HL-60 (cell line): ENCODE results near the gene KYNU.

Source experiments
- DNase-seq, 2 experiments: peaks; one replicate each; pipeline ENCODE4 v3.0.0-alpha.2; 2010 to 2020; ENCODE audit warnings: low read depth in 1 of 2, low spot score in 1 of 2
- H3K27ac ChIP-seq: fragments of 250-450 bp; sonication (Bioruptor Pico); replicated peaks from 2 replicates; pipeline ENCODE4 v1.5.1; 2020; ENCODE audit warnings: mild to moderate bottlenecking, moderate library complexity
- H3K27me3 ChIP-seq: fragments of 250-450 bp; sonication (Bioruptor Pico); 2 replicates; pipeline ENCODE4 v1.5.1; 2021; ENCODE audit warnings: mild to moderate bottlenecking, moderate library complexity; ENCODE audit not compliant: insufficient read depth, poor library complexity, severe bottlenecking
- H3K4me3 ChIP-seq: replicated peaks from 2 replicates; pipeline ENCODE4 v1.5.1; 2011; ENCODE audit warnings: mild to moderate bottlenecking, control low read depth, low read length; ENCODE audit not compliant: insufficient read depth
- GABPA ChIP-seq: IDR thresholded peaks from 2 replicates; pipeline ENCODE4 v1.6.1; 2012; ENCODE audit warnings: low read depth
- POLR2AphosphoS5 ChIP-seq: IDR thresholded peaks from 2 replicates; pipeline ENCODE4 v1.6.1; 2012; ENCODE audit warnings: low read depth
- SPI1 ChIP-seq: IDR thresholded peaks from 2 replicates; pipeline ENCODE4 v1.6.1; 2012; ENCODE audit warnings: low read depth, mild to moderate bottlenecking, borderline replicate concordance
- TF ChIP-seq, protein P1 (sequence below): IDR thresholded peaks from 2 replicates; pipeline ENCODE4 v1.6.1; 2012; ENCODE audit warnings: low read depth; ENCODE audit not compliant: insufficient replicate concordance
- TF ChIP-seq, protein P2 (sequence below): IDR thresholded peaks from one replicate; pipeline ENCODE4 v1.5.1; 2011; ENCODE audit warnings: low read length, control low read depth, inconsistent platforms; ENCODE audit not compliant: insufficient read depth

KYNU gene

DNA sequence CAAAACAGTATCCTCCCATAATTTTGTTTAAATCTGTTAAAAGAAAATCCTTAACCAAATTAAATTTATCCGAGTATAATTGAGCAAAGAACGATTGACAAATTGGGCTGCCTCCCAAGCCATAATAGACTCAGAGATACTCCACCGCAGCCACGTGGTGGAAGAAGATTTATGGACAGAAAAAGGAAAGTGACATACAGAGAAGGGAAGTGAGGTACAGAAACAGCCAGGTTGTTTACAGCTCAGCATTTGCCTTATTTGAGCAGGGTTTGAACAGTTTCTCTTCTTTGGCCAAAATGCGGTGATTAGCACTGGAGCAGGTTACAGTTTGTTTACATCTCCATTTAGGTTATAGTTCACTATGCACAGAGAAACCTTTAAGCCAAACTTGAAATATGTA lies 60.8 kb downstream of the KYNU start:
- no peak overlapping the region for H3K4me3 ChIP-seq
- no peak overlapping the region for H3K27ac ChIP-seq
- TF ChIP-seq GABPA: no peak
- no peak for TF ChIP-seq POLR2AphosphoS5
- TF ChIP-seq, protein P1, sequence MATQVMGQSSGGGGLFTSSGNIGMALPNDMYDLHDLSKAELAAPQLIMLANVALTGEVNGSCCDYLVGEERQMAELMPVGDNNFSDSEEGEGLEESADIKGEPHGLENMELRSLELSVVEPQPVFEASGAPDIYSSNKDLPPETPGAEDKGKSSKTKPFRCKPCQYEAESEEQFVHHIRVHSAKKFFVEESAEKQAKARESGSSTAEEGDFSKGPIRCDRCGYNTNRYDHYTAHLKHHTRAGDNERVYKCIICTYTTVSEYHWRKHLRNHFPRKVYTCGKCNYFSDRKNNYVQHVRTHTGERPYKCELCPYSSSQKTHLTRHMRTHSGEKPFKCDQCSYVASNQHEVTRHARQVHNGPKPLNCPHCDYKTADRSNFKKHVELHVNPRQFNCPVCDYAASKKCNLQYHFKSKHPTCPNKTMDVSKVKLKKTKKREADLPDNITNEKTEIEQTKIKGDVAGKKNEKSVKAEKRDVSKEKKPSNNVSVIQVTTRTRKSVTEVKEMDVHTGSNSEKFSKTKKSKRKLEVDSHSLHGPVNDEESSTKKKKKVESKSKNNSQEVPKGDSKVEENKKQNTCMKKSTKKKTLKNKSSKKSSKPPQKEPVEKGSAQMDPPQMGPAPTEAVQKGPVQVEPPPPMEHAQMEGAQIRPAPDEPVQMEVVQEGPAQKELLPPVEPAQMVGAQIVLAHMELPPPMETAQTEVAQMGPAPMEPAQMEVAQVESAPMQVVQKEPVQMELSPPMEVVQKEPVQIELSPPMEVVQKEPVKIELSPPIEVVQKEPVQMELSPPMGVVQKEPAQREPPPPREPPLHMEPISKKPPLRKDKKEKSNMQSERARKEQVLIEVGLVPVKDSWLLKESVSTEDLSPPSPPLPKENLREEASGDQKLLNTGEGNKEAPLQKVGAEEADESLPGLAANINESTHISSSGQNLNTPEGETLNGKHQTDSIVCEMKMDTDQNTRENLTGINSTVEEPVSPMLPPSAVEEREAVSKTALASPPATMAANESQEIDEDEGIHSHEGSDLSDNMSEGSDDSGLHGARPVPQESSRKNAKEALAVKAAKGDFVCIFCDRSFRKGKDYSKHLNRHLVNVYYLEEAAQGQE: no peak
- TF ChIP-seq SPI1: no peak
- TF ChIP-seq, protein P2, sequence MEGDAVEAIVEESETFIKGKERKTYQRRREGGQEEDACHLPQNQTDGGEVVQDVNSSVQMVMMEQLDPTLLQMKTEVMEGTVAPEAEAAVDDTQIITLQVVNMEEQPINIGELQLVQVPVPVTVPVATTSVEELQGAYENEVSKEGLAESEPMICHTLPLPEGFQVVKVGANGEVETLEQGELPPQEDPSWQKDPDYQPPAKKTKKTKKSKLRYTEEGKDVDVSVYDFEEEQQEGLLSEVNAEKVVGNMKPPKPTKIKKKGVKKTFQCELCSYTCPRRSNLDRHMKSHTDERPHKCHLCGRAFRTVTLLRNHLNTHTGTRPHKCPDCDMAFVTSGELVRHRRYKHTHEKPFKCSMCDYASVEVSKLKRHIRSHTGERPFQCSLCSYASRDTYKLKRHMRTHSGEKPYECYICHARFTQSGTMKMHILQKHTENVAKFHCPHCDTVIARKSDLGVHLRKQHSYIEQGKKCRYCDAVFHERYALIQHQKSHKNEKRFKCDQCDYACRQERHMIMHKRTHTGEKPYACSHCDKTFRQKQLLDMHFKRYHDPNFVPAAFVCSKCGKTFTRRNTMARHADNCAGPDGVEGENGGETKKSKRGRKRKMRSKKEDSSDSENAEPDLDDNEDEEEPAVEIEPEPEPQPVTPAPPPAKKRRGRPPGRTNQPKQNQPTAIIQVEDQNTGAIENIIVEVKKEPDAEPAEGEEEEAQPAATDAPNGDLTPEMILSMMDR: no peak
- no peaks in the 10 kb centered on the region for H3K27me3 ChIP-seq
- DNase-seq: no peak

DNA sequence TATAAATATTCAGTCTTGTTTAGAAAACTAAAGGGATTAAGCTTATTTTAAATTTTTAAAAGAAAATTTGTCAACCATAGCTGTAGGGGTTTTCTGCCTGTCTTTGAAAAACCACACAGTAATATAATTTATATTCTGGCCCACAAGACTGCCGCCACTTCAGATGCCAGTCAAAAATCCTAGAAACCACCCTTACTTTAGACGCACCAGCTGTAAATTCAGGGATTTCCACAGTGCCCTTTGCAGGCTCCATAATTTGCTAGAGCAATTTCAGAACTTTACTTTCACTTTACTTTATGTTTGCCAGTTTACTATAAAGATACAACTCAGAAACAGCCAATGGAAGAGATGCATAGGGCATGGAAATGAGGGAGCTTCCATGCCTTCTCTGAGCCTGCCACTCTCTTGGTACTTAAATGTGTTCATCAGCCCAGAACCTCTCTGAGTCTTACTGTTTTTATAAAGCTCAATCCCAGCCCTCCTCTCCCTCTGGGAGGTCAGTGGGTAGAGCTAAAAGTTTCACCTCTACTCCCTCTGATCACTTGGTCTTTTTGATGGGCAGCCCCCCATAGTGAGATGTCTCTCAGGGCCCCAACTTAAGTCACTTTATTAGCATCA lies 63.3 kb downstream of the KYNU start:
- H3K4me3 ChIP-seq: no peak overlapping the region
- H3K27me3 ChIP-seq: peaks cover 5% of the 10 kb centered on the region
- H3K27ac ChIP-seq: no peak overlapping the region
- TF ChIP-seq POLR2AphosphoS5 (no peak), SPI1 (no peak), GABPA (no peak)
- TF ChIP-seq, protein P2: no peak
- TF ChIP-seq, protein P1: no peak
- DNase-seq: no peak

DNA sequence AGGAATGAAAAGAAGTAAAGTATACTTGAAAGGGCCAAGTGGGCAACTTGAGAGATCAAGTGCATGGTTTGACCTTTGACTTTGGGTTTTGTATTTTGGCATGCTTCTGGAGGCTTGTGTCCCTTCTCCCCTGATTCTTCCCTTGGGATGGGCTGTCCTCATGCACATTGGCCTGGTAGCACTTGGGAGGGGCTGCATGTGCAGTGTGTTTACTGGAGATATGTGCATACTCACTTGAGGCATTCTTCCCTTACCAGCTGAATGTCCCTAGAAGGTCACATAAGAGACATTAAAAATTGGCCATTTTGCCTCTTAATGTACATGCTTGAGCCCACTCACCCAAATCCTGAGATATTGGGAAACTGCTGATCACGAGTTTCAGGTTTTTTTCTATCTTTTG lies 65.2 kb downstream of the KYNU start:
- Histone ChIP-seq H3K27me3 (peaks cover 5% of the 10 kb centered on the region), H3K4me3 (no peak overlapping the region), H3K27ac (no peak overlapping the region)
- no peak for DNase-seq
- TF ChIP-seq, protein P1: no peak
- TF ChIP-seq, protein P2: no peak
- no peak for TF ChIP-seq POLR2AphosphoS5
- TF ChIP-seq GABPA: no peak
- no peak for TF ChIP-seq SPI1
